ENCODE measurements around the gene THUMPD3. TPM values are rescaled to one million over a fixed set of nuclear protein-coding genes. Genes with fewer than 3 reads are reported as not detected.

Gene THUMPD3
- polyA plus RNA-seq, 3 donors: 60.9 to 71.0 (median 64.7) TPM

DNA sequence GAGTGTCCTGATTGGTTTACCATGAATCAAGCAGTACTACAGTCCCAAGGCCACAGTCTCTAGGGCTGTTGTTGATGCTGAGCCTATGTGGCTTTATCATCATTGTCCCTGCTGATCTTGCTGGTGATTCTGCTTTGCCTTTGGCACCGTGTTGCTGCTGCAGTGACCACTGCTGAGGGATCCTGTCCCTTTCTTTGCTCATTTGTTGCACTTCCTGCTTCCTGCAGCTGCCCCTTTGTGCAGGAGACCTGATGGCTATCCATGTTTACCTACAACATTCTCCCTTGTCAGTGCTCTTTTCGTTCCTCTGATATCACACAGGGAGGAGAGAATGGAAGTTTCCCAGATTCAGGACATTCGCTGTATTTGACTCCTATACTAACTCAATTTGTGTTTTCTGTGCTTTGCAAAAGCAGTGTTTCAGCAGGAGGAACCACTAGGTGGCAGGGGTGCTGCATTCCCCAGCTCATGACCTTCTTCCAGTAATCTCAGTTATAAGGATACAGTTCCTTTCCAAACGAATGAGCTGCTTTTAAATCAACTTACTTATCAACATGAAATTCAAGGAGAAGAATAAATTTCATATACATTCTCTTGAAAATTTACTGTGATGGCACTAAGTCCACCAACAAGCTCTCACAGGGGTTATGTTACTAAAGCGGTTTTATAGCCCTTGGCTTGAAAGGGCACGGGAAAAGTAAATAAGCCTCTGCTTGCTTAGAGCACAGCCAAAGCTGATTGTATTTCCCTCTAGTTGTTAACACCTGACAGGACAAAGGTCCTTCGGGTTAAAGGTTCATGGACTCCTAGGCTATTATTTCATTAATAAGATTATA is 9.7 kb upstream of the THUMPD3 start:
- peak; percentile 55 to 68 (median 66) for DNase-seq (ENCODE audit: low read depth in 3 of 3, low spot score in 2 of 3)

DNA sequence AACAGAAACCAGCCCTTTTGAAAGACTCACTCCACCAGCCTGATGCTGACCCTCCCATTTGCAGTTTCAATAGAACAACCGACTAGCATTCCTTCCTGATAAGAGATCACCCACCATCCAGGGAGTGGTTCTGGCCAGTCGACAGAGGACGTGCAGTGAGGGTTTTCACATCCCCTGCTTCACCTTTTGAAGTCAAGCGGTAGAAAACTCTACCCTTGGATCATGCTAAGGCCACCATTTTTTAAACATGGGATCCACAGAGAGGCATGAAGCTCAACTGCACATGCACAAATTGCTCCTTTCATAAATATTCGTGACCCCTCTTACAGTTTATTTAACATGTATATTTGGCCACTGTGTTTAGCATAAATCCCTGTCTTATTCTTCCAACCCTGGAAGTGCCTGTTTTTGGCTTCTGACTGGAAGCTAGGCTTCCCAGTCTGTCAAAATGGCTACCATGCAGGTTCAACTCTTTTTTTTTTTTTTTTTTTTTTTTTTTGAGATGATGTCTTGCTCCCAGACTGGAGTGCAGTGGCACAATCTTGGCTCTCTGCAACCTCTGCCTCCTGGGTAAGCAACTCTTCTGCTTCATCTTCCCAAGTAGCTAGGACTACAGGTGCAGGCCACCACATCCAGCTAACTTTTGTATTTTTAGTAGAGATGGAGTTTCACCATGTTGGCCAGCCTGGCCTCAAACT is 1.0 kb upstream of the THUMPD3 start:
- DNase-seq (ENCODE audit: low read depth in 3 of 3, low spot score in 2 of 3): no peak

DNA sequence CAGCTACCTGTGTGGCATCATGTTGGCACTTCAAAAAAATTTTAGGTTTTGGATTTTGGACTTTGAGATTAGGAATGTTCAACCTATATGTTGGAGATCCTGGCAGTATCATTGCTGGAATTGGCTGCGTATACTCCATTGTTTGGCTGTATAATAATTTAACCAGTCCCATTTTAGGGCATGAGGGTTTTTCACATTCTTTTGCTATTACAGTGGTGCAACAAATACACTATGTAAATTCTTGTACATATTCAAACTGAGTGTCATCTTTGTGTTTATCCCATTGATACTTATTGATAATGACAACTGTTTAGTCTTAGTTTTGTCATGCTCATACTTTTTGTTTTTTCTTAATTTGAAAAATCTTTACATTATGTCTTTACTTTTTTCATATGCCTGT is 6.7 kb downstream of the THUMPD3 start:
- DNase-seq (ENCODE audit: low read depth in 3 of 3, low spot score in 2 of 3): no peak

DNA sequence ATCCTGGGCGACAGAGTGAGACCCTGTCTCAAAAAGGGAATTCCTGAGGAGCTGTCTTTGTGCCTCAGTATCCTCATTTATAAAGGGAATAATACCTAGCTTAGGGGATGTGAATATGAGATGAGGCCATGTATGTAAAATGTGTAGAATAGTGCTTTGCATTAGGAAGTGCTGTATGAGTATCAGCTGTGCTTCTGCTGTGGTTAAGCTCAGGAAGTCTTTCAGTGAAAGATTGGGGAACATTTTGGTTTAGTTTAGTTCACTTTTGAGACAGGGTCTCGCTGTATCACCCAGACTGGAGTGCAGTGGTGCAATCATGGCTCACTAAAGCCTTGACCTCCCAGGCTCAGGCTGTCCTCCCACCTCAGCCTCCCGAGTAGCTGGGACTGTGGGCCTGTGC is 10.6 kb downstream of the THUMPD3 start:
- no peak for DNase-seq (ENCODE audit: low read depth in 3 of 3, low spot score in 2 of 3)

DNA sequence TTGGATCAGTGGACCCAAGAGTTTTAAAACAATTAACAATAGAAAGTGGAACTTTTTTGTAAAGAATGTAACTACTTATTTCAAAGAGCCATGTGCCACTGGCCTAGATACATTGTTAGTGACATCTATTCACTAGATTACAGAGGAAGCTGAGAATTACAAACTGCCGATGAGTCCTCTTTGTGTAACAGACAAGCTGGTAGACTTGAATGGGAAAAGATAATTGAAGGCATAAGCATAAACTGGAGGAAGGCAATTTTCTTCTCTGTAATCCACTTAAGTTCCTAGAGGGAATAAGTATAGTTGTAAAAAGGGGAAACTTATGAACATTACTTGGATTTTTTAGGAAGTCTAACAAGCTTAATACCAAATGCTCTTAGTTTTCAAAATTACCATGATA is 15.1 kb downstream of the THUMPD3 start:
- no peak for DNase-seq (ENCODE audit: low read depth in 3 of 3, low spot score in 2 of 3)

DNA sequence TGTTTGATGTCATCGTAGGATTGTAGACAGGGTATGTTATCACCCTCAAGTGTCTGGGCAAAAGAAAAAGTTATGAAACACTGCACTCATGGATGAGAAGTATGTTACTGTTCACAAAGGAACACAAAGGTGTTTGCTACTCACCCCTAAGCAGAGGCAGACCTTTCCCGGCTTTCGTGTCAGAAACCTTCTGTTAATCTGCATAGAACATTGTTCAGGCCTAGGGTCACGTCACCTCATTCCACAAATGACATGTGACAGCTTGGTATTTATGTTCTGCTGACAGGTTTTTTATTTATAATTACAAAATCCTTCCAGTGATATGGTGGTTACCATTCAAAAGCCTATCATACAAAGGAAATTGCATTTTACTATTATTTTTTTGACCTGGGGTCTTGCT is 16.5 kb downstream of the THUMPD3 start:
- DNase-seq (ENCODE audit: low read depth in 3 of 3, low spot score in 2 of 3): no peak

DNA sequence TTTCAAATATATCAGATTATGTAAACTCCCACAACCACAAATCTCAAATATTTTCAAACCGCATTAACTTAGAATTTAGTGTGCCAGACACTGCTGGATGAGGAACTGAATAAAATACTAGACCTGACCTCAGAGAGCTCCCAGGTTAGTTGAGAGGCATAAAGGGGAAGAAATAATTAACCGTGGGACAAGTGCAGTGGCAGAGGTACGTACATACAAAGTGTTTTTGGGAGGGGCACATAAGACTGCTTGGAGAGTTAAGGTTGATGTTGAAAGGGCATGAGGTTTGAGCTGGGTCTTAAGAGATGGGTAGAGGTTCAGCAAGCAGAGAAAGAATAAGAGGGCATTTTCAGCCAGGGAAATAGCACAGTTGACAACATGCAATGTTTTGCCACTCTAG is 17.2 kb downstream of the THUMPD3 start:
- no peak for DNase-seq (ENCODE audit: low read depth in 3 of 3, low spot score in 2 of 3)

DNA sequence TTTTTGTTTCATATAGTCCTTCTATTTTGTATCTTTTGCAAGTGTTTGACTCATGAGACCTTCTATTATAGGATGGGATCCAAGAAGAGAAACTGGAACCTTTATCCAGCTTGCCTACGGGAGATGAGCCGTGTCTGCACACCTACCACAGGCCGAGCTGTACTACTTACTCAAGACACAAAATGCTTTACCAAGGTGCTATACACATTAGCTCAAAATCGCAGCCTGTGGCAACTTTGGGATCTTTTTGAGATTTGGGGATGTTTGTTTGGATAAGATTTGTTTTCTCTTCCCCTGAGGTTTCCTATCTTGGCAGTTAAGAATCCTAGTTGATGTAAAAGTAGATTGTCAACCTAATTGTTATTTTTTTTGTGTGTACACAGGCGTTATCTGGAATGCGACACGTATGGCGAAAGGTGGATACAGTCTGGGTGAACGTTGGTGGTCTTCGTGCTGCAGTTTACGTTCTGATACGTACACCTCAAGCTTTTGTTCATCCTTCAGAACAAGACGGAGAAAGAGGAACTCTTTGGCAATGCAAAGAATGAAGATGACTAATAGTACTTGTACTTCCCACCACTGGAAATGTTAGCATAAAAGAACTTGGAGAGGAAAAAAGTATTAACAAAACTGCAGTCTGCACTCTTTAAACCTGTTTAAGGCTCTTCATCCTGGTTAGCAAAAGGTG is 21.4 kb downstream of the THUMPD3 start:
- no peak for DNase-seq (ENCODE audit: low read depth in 3 of 3, low spot score in 2 of 3)

DNA sequence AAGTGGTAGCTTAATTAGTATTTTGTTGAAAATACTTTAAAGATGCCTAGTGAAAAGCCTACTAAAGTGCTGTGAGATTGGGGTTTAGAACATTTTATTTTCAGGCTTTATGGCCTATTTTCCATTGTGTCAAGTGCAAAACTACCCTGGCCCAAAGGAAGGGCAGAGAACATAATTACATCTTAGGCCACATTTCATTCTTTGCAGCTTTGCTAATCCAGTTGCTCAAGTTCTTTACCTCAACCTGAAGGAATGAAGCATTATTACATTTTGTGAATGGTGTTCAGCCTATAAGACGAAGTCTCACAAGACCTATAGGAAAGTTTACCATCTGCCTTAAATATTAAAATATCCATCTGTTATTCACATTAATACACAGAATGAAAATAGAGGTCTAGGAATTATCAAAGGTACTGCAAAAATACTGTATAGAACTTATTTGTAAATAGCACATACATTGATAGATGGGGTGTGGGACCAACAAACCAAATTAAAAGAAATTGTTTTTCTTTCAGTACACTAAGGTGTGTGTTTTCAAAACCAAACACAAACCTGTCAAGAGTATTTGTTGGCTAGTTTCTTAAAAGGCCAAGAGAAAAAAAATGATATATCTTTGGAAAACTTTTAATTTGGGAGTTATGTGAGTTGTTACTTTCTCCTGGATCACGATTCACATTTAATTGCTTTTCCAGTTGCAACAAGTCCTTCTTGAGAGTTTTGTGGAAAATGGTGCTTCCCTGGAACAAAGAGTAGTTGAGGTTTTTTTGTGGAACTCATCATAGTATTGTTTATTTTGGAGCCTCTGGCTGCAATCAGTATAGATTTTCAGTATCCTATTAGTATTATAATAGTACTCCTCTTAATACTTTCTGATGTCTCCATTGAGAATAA is 22.6 kb downstream of the THUMPD3 start:
- DNase-seq (ENCODE audit: low read depth in 3 of 3, low spot score in 2 of 3): no peak

DNA sequence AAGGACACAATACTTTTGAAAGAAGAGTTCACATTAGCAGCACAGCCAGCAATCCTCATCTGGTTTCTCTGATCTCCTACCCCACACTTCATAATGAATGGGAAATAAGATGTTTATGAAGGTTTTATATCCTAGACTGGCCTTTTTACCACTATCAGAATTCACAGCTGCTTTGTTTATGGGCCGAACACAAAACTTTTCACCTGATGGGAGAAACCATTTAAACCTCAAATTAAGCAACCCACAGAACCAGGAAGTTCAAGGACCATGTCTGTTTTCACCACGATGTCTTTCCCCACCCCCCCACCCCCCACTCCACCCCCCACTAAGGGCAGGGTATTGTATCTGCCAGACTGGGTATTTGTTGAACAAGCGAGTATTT is 23.2 kb downstream of the THUMPD3 start:
- DNase-seq (ENCODE audit: low read depth in 3 of 3, low spot score in 2 of 3): no peak

DNA sequence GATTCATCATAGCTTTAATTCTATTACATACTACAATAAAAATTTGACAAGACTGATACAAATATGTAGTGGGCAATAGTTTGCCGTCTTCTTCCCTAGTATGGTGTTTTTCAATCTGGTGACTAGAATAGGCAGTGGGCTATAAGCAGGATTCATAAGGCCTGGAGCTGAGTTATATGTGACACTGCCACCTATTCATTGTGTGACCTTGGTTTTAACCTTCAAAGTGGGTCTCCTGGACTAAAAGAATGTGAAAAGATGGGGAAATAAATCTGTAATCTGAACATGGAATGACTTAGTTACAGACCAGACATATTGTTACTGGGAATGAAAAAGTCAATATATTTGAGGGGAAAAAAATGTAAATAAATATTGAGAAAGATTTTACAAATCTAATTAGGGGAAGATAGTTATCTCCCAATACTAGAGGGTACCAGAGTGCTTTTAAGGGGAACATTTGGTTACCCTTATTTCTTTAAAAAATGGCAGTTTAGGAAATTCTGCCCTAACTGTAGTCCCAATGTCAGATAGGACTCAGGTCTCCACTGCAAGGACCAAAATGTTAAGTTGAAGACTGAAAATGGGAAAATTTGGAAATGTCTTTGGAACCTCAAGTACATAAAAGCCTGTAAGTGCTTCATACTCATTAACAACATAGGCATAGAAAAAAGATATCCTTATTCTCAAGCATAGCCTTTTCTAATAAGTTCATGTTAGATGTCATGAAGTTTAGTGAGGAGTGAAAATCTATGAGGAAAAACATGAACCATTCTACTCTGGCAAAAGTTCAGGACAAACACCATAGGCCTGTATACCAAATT is 23.9 kb downstream of the THUMPD3 start:
- no peak for DNase-seq (ENCODE audit: low read depth in 3 of 3, low spot score in 2 of 3)

DNA sequence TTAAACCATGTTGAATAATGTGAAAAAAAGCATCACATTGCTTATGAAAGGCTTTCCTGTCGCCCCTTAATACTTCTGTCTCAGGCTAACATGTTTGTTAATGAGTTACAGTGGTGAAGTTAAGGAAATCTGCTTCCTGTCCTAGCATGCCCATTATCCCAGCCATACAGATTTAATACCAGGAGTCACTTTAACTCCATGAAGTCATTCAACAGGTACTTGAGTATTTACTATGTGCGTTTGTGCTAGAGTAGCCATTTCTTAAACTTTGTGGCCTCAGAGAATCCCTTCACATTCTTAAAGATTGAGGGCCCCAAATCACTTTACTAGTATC is 24.4 kb downstream of the THUMPD3 start:
- no peak for DNase-seq (ENCODE audit: low read depth in 3 of 3, low spot score in 2 of 3)

DNA sequence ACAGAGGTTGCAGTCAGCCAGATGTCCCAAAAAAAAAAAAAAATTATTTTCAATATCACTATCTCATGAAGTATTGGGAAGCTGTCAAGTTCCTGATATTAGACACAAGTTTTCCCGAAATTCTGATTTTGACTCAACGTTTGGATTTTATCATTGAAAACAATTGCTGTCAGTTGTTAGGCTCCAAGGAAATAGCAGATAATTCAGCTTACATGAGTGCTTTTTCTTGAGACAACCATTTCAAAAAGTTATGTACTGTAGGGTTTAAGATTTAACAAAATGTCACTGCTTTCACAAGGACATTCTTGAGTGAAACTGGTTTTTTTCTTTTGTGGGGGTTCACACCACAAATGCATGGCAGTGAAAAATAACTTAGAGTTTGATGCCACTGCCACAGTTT is 25.3 kb downstream of the THUMPD3 start:
- DNase-seq (ENCODE audit: low read depth in 3 of 3, low spot score in 2 of 3): no peak

DNA sequence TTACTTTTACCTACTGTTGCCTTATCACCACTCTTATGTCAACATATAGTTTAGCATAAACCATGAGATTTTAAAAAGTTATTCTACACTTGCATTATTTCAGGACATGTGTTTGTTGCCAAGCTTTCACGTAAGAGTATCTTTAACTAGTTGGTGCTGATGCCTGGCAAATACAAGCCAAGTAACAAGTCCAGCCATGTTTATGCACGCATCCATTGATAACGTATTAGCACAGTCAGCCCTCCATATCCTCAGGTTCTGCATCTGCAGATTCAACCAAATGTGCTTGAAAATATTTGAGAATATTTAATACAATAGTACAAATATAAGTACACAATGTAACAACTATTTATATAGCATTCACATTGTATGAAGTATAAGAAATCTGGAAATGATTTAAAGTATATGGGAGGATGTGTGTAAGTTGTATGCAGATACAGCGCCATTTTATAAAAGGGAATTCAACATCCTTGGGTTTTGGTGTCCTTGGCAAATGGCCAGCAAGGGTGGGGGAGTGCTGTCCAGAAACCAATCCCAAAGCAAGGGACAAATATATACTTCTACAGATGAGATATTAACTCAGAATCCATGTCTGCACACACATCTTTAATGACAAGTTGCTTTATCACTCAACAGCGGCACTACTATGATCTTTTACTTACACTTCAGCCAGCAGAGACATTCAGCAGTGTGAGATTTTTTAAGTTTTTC is 25.9 kb downstream of the THUMPD3 start:
- no peak for DNase-seq (ENCODE audit: low read depth in 3 of 3, low spot score in 2 of 3)

DNA sequence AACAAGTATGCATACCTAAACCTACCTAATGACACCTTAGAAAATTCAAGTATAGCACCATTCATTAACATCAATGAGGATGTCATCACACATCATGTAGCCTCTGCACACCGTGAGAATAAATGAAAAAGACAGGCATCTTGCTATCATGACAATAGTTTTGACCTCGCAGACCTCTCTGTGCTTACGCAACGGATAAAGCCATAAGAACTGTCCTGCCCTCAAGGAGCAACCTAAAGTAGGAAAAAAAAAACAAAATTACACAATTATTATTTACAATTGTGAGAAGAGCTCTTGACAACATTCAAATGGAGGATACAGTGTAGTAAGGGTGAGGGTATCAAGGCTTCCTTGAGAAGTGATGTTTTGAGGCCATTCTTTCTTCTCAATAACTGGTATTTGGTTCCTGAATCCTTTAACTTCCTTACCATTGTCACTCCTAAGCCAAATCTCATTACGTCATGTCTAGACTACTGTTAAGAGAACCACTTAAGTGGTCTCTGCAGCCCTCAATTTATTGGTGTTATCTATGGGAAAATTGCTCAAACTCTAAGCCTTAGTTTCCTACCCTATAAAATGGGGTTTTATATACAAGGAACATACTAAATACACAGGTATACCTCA is 27.5 kb downstream of the THUMPD3 start:
- DNase-seq (ENCODE audit: low read depth in 3 of 3, low spot score in 2 of 3): no peak

DNA sequence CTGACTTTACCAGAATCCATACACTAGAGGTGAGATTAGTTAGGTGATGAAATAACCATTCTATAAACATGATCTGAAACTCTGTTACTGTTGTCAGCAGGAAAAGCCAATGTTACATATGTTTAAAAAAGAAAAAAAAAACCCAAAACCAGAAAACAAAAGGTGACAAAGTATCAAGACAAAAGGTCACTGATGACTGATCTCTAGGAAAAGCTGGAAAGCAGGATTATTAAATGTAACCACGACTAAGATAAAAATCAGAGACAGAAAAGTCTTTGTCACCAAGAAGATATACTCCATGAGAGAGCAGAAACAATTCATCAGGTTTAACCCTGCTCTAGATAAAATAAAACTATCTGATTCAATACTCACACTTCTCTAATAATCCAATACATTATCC is 29.2 kb downstream of the THUMPD3 start:
- DNase-seq (ENCODE audit: low read depth in 3 of 3, low spot score in 2 of 3): no peak

DNA sequence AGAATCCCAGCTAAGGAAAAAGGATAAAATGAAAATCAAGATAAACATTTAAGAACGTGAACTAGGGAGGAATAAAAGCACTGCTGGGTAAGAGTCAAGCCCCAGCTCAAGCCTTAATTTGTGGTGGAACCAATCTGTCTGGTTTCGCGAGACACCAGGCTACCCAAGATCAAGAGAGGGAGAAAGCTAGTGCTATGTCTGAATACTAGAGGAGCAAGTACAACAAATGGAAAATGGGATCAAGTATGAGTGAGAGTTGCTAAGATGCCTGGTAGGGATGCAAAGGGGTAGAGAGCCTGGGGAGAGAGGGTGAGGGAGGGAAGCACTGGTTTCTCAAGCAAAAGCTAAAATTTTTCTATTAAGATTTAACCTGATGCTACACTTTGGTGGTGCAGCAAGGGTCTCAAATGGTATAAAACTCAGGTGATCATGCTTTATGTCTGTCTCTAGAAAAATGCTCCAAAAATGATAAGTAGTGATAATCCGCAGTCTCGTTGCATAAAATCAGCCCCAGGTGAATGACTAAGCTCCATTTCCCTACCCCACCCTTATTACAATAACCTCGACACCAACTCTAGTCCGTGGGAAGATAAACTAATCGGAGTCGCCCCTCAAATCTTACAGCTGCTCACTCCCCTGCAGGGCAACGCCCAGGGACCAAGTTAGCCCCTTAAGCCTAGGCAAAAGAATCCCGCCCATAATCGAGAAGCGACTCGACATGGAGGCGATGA is 32.9 kb downstream of the THUMPD3 start:
- no peak for DNase-seq (ENCODE audit: low read depth in 3 of 3, low spot score in 2 of 3)

DNA sequence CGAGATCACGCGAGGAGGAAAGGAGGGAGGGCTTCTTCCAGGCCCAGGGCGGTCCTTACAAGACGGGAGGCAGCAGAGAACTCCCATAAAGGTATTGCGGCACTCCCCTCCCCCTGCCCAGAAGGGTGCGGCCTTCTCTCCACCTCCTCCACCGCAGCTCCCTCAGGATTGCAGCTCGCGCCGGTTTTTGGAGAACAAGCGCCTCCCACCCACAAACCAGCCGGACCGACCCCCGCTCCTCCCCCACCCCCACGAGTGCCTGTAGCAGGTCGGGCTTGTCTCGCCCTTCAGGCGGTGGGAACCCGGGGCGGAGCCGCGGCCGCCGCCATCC is 33.4 kb downstream of the THUMPD3 start:
- peak in 2 of 3 donors; percentile 74 to 78 for DNase-seq (ENCODE audit: low read depth in 3 of 3, low spot score in 2 of 3)

Measured in right renal cortex interstitium (tissue), 3 donors.